Measurements from ENCODE around the gene PARP16.

DNA sequence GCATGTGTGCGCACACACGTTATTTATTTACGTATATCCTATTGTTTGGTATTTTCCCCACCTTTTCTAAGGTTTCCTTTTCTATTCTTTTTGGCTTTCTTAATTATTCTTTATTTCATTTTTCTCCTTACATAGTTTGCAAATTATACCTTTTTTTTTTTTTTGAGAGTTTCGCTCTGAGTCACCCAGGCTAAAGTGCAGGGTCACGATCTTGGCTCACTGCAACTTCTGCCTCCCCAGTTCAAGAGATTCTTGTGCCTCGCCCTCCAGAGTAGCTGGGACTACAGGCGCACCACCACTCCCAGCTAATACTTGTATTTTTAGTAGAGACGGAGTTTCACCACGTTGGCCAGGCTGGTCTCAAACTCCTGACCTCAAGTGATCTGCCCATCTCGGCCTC lies 55.4 kb downstream of the PARP16 start:
- TF ChIP-seq POLR2A (IDR thresholded peaks at IDR 0.05) (no peak), CTCF (IDR thresholded peaks at IDR 0.05) (no peak)

Measured in right lobe of liver (tissue), 4 donors.